Measurements from ENCODE around the gene FCHSD2. TPM values are rescaled to one million over a fixed set of nuclear protein-coding genes. Genes with fewer than 3 reads are reported as not detected.

The FCHSD2 gene
- polyA plus RNA-seq, 2 of the 4 experiments (the other 2 are of a cell fraction), result 10.5 to 19.0 TPM

DNA sequence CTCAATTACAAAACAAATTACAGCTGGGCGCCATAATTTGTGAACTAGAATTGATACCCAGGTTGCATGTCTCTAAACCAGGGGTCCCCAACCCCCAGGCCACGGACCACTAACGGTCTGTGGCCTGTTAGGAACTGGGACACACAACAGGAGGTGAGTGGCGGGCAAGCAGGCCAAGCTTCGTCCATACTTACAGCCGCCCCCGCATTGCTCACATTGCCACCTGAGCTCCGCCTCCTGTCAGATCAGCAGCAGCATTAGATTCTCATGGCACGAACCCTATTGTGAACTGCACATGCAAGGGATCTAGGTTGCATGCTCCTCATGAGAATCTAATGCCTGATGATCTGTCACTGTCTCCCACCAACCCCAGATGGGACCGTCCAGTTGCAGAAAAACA, 12.9 kb downstream of the FCHSD2 start:
- H3K4me3 ChIP-seq, result no peak overlapping the region
- no peaks in the 10 kb centered on the region for H3K9me3 ChIP-seq
- CTCF ChIA-PET, result interaction anchor here (1.2 to 2.1 kb wide), 2 partner anchors 8 to 13 kb away, joined by 6 to 7 read pairs; partner anchors contain the start of gene FCHSD2
- FAIRE-seq, result no peak
- H3K4me1 ChIP-seq, result no peaks in the 10 kb centered on the region
- TF ChIP-seq CBX8 (IDR thresholded peaks at IDR 0.05) (no peak), ZFP36 (IDR thresholded peaks at IDR 0.05; ENCODE audit: borderline replicate concordance, partially characterized antibody) (no peak), FOSB (CRISPR knock-in tag; IDR thresholded peaks at IDR 0.05) (no peak), HOXA7 (CRISPR knock-in tag; IDR thresholded peaks at IDR 0.05) (no peak), CEBPB (IDR thresholded peaks at IDR 0.05) (no peak)
- TF ChIP-seq, protein P1, sequence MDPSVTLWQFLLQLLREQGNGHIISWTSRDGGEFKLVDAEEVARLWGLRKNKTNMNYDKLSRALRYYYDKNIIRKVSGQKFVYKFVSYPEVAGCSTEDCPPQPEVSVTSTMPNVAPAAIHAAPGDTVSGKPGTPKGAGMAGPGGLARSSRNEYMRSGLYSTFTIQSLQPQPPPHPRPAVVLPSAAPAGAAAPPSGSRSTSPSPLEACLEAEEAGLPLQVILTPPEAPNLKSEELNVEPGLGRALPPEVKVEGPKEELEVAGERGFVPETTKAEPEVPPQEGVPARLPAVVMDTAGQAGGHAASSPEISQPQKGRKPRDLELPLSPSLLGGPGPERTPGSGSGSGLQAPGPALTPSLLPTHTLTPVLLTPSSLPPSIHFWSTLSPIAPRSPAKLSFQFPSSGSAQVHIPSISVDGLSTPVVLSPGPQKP (IDR thresholded peaks at IDR 0.05; ENCODE audit: low read depth, low read length), result no peak
- TF ChIP-seq, protein P2, sequence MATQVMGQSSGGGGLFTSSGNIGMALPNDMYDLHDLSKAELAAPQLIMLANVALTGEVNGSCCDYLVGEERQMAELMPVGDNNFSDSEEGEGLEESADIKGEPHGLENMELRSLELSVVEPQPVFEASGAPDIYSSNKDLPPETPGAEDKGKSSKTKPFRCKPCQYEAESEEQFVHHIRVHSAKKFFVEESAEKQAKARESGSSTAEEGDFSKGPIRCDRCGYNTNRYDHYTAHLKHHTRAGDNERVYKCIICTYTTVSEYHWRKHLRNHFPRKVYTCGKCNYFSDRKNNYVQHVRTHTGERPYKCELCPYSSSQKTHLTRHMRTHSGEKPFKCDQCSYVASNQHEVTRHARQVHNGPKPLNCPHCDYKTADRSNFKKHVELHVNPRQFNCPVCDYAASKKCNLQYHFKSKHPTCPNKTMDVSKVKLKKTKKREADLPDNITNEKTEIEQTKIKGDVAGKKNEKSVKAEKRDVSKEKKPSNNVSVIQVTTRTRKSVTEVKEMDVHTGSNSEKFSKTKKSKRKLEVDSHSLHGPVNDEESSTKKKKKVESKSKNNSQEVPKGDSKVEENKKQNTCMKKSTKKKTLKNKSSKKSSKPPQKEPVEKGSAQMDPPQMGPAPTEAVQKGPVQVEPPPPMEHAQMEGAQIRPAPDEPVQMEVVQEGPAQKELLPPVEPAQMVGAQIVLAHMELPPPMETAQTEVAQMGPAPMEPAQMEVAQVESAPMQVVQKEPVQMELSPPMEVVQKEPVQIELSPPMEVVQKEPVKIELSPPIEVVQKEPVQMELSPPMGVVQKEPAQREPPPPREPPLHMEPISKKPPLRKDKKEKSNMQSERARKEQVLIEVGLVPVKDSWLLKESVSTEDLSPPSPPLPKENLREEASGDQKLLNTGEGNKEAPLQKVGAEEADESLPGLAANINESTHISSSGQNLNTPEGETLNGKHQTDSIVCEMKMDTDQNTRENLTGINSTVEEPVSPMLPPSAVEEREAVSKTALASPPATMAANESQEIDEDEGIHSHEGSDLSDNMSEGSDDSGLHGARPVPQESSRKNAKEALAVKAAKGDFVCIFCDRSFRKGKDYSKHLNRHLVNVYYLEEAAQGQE (IDR thresholded peaks at IDR 0.05), result no peak
- TF ChIP-seq, protein P3, sequence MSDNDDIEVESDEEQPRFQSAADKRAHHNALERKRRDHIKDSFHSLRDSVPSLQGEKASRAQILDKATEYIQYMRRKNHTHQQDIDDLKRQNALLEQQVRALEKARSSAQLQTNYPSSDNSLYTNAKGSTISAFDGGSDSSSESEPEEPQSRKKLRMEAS (IDR thresholded peaks at IDR 0.05), result no peak
- ATAC-seq, result no peak
- H3K4me2 ChIP-seq, result no peak overlapping the region
- 96% methylated on average over 10 of the region's 10 CpGs for WGBS (ENCODE audit: missing lambda C conversion rate)
- no peak overlapping the region for H3K27ac ChIP-seq
- DNase-seq (ENCODE audit: low read depth in 1 of 2, low spot score in 1 of 2), result no peak
- POLR2A ChIA-PET, result no interaction called here

GRCh38 chr11:73126804-73127480, 15.2 kb downstream of the FCHSD2 start:
- 90% methylated on average over 6 of the region's 6 CpGs for WGBS (ENCODE audit: missing lambda C conversion rate)
- ATAC-seq (no peak), DNase-seq (ENCODE audit: low read depth in 1 of 2, low spot score in 1 of 2) (no peak), FAIRE-seq (no peak)
- no peak for TF ChIP-seq JUN (IDR thresholded peaks at IDR 0.05)
- TF ChIP-seq ZC3H11A (IDR thresholded peaks at IDR 0.05), result no peak
- TF ChIP-seq, protein P4, sequence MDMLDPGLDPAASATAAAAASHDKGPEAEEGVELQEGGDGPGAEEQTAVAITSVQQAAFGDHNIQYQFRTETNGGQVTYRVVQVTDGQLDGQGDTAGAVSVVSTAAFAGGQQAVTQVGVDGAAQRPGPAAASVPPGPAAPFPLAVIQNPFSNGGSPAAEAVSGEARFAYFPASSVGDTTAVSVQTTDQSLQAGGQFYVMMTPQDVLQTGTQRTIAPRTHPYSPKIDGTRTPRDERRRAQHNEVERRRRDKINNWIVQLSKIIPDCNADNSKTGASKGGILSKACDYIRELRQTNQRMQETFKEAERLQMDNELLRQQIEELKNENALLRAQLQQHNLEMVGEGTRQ (IDR thresholded peaks at IDR 0.05), result no peak
- no peak for TF ChIP-seq NR3C1 (IDR thresholded peaks at IDR 0.05)
- no peak for TF ChIP-seq SREBF2 (IDR thresholded peaks at IDR 0.05)
- no peak for TF ChIP-seq POLR2AphosphoS2 (conservative IDR thresholded peaks at IDR 0.05; ENCODE audit: low read length)
- no peak for TF ChIP-seq HEYL (CRISPR knock-in tag; IDR thresholded peaks at IDR 0.05)
- no peak for TF ChIP-seq MAZ (IDR thresholded peaks at IDR 0.05; ENCODE audit: borderline replicate concordance, low read depth, low read length)
- TF ChIP-seq FOXS1 (CRISPR knock-in tag; IDR thresholded peaks at IDR 0.05), result no peak
- no peak for TF ChIP-seq RARB (CRISPR knock-in tag; IDR thresholded peaks at IDR 0.05)
- no peak for TF ChIP-seq TP53 (CRISPR knock-in tag; IDR thresholded peaks at IDR 0.05)
- no peak for TF ChIP-seq CEBPB (IDR thresholded peaks at IDR 0.05)
- no peak for TF ChIP-seq PHF8 (IDR thresholded peaks at IDR 0.05; ENCODE audit: borderline replicate concordance, low read depth)
- TF ChIP-seq KDM1A (IDR thresholded peaks at IDR 0.05; ENCODE audit: low read depth), result no peak
- no peak overlapping the region for H3K27ac ChIP-seq
- ChIA-PET POLR2A (no interaction called here), CTCF (interaction anchor here (3.9 kb wide), 1 partner anchor 16 kb away, joined by 11 read pairs; the partner anchor contains the start of gene FCHSD2)
- H3K4me2 ChIP-seq, result no peak overlapping the region
- no peak overlapping the region for H3K4me3 ChIP-seq
- no peaks in the 10 kb centered on the region for H3K4me1 ChIP-seq
- no peaks in the 10 kb centered on the region for H3K9me3 ChIP-seq
